HCT116 (cell line): ENCODE data around the gene ALAS1. TPM values are rescaled to one million over a fixed set of nuclear protein-coding genes. Genes with fewer than 3 reads are reported as not detected.

Experiments used
- ATAC-seq: fragments of 200-7000 bp; cut with Tn5 transposase; 2 replicates; pipeline ENCODE4 v1.9.1; 2020; ENCODE audit warnings: mild to moderate bottlenecking, moderate library complexity
- BruUV-seq: library from RNA; stranded (reverse); fragments of 400-500 nt; replicated peaks from 2 replicates; lab custom pipeline; 2021; lab: Mats Ljungman, UMichigan
- CTCF ChIA-PET: fragments of 300-600 bp; sonication (Branson Sonifier 250); formaldehyde crosslinking; loops from one replicate; lab custom pipeline; 2021; ENCODE audit warnings: antibody characterized with exemption; lab: Charles Lee
- POLR2A ChIA-PET: fragments of 300-600, 350-600 bp; sonication (Branson Sonifier 250); formaldehyde crosslinking; loops from one replicate; lab custom pipeline; 2021; ENCODE audit warnings: antibody characterized with exemption; lab: Charles Lee
- RAD21 ChIA-PET, 2 experiments: fragments of 300-600 bp; sonication (Branson Sonifier 250); formaldehyde crosslinking; loops; one replicate each; lab custom pipeline; 2023; ENCODE audit warnings: low total read pairs in 2 of 2; ENCODE audit not compliant: uncharacterized antibody in 2 of 2, unreplicated experiment in 2 of 2, low non-redundant PET in 1 of 2; lab: Charles Lee
- DNase-seq: peaks from one replicate; pipeline ENCODE4 v3.0.0-alpha.2; 2010; ENCODE audit warnings: low read depth, low spot score
- H2AFZ ChIP-seq: fragments of 200-600 bp; shearing (Covaris generic), sonication (generic); 2 replicates; pipeline ENCODE4 v1.6.1; 2017; ENCODE audit warnings: low read depth, mixed run types, mixed read lengths, antibody characterized with exemption, low read length; ENCODE audit not compliant: poor library complexity, severe bottlenecking
- H3K27ac ChIP-seq: 2 replicates; pipeline ENCODE4 v1.5.1; 2012; ENCODE audit warnings: low read depth, low read length
- H3K27me3 ChIP-seq: fragments of 200-600 bp; sonication (generic); 2 replicates; pipeline ENCODE4 v1.6.1; 2016; ENCODE audit warnings: mixed run types, low read length, mixed read lengths; ENCODE audit not compliant: insufficient read depth
- H3K36me3 ChIP-seq, 2 experiments: fragments of 200-500 bp in 1 of 2; fragments of 200-600 bp in 1 of 2; sonication (Bioruptor generic) in 1 of 2; sonication (generic) in 1 of 2; 2 replicates each; pipeline versions ENCODE4 v1.5.1 to v1.6.1; 2014 to 2016; ENCODE audit warnings: low read length in 2 of 2, inconsistent platforms in 1 of 2, mixed read lengths in 1 of 2, mixed run types in 1 of 2; ENCODE audit not compliant: insufficient read depth in 2 of 2, control insufficient read depth in 1 of 2
- H3K4me1 ChIP-seq, 2 experiments: fragments of 200-600 bp in 1 of 2; sonication (generic) in 1 of 2; 2 replicates each; pipeline versions ENCODE4 v1.5.1 to v1.6.1; 2012 to 2017; ENCODE audit warnings: low read length in 2 of 2, inconsistent platforms in 1 of 2, mild to moderate bottlenecking in 1 of 2, mixed read lengths in 1 of 2, mixed run types in 1 of 2, moderate library complexity in 1 of 2; ENCODE audit not compliant: insufficient read depth in 2 of 2, control insufficient read depth in 1 of 2
- H3K4me2 ChIP-seq: fragments of 200-600 bp; sonication (generic); 2 replicates; pipeline ENCODE4 v1.6.1; 2017; ENCODE audit warnings: mixed run types, low read length, mixed read lengths
- H3K4me3 ChIP-seq, 2 experiments: fragments of 200-600 bp in 1 of 2; sonication (generic) in 1 of 2; replicated peaks in 1 of 2; 2 replicates each; pipeline ENCODE4 v1.5.1; 2011 to 2016; ENCODE audit warnings: low read length in 2 of 2, control low read depth in 1 of 2, low read depth in 1 of 2, mild to moderate bottlenecking in 1 of 2, mixed read lengths in 1 of 2, mixed run types in 1 of 2
- H3K79me2 ChIP-seq: fragments of 200-600 bp; sonication (generic); 2 replicates; pipeline ENCODE4 v1.6.1; 2017; ENCODE audit warnings: mild to moderate bottlenecking, mixed run types, low read length, moderate library complexity, mixed read lengths; ENCODE audit not compliant: insufficient read depth
- H3K9ac ChIP-seq: fragments of 200-600 bp; sonication (generic); 2 replicates; pipeline ENCODE4 v1.6.1; 2016; ENCODE audit warnings: low read length, mixed read lengths
- H3K9me2 ChIP-seq: fragments of 200-600 bp; sonication (generic), shearing (Covaris generic); 2 replicates; pipeline ENCODE4 v1.6.1; 2017; ENCODE audit warnings: mixed run types, mild to moderate bottlenecking, moderate library complexity; ENCODE audit not compliant: insufficient read depth
- H3K9me3 ChIP-seq, 2 experiments: fragments of 200-500 bp in 1 of 2; fragments of 200-600 bp in 1 of 2; sonication (Bioruptor generic) in 1 of 2; sonication (generic) in 1 of 2; 2 replicates each; pipeline ENCODE4 v1.6.1; 2014 to 2017; ENCODE audit warnings: low read length in 2 of 2, mixed read lengths in 2 of 2, inconsistent platforms in 1 of 2, low read depth in 1 of 2, mild to moderate bottlenecking in 1 of 2, mixed run types in 1 of 2, moderate library complexity in 1 of 2; ENCODE audit not compliant: control insufficient read depth in 1 of 2, insufficient read depth in 1 of 2
- H4K20me1 ChIP-seq: fragments of 200-600 bp; sonication (generic), shearing (Covaris generic); 2 replicates; pipeline ENCODE4 v1.6.1; 2017; ENCODE audit warnings: mixed run types, mild to moderate bottlenecking, moderate library complexity; ENCODE audit not compliant: insufficient read depth
- ATF3 ChIP-seq: IDR thresholded peaks from 2 replicates; pipeline ENCODE4 v1.6.1; 2012
- CBX3 ChIP-seq: IDR thresholded peaks from 2 replicates; pipeline ENCODE4 v1.6.1; 2012; ENCODE audit warnings: low read depth
- CEBPB ChIP-seq: IDR thresholded peaks from 2 replicates; pipeline ENCODE4 v1.6.1; 2012; ENCODE audit warnings: low read depth
- CTCF ChIP-seq, 3 experiments: fragments of 200-600 bp in 1 of 3; sonication (generic) in 1 of 3; IDR thresholded peaks in 2 of 3; conservative IDR thresholded peaks in 1 of 3; 2 replicates each; pipeline ENCODE4 v1.5.1; 2012 to 2017; ENCODE audit warnings: low read depth in 2 of 3, low read length in 2 of 3, antibody characterized with exemption in 1 of 3, borderline replicate concordance in 1 of 3, control low read depth in 1 of 3, mild to moderate bottlenecking in 1 of 3, mixed read lengths in 1 of 3, mixed run types in 1 of 3, moderate library complexity in 1 of 3; ENCODE audit not compliant: insufficient read depth in 1 of 3
- EGR1 ChIP-seq: IDR thresholded peaks from 2 replicates; pipeline ENCODE4 v1.6.1; 2012; ENCODE audit warnings: low read depth
- EZH2 ChIP-seq: fragments of 200-600 bp; sonication (generic); IDR thresholded peaks from 2 replicates; pipeline ENCODE4 v1.6.1; 2017; ENCODE audit warnings: antibody characterized with exemption, mixed run types
- EZH2phosphoT487 ChIP-seq: fragments of 200-600 bp; IDR thresholded peaks from 2 replicates; pipeline ENCODE4 v1.6.1; 2018; ENCODE audit warnings: antibody characterized with exemption, borderline replicate concordance
- FOSL1 ChIP-seq: IDR thresholded peaks from 2 replicates; pipeline ENCODE4 v1.6.1; 2012; ENCODE audit warnings: low read depth
- JUND ChIP-seq: IDR thresholded peaks from 2 replicates; pipeline ENCODE4 v1.6.1; 2012
- MAX ChIP-seq: IDR thresholded peaks from 2 replicates; pipeline ENCODE4 v1.6.1; 2012
- POLR2AphosphoS5 ChIP-seq: IDR thresholded peaks from 2 replicates; pipeline ENCODE4 v1.6.1; 2011; ENCODE audit warnings: mild to moderate bottlenecking, low read depth, low read length, moderate library complexity
- RAD21 ChIP-seq: IDR thresholded peaks from 2 replicates; pipeline ENCODE4 v1.6.1; 2012; ENCODE audit warnings: low read depth, mild to moderate bottlenecking
- REST ChIP-seq: IDR thresholded peaks from 2 replicates; pipeline ENCODE4 v1.6.1; 2012; ENCODE audit warnings: low read depth
- SP1 ChIP-seq: IDR thresholded peaks from 2 replicates; pipeline ENCODE4 v1.6.1; 2012; ENCODE audit warnings: low read depth
- TCF7L2 ChIP-seq: IDR thresholded peaks from 2 replicates; pipeline ENCODE4 v1.7.0; 2011; ENCODE audit warnings: borderline replicate concordance, inconsistent platforms; ENCODE audit not compliant: insufficient read depth, insufficient read length; ENCODE audit errors: extremely low read depth
- YY1 ChIP-seq: IDR thresholded peaks from 2 replicates; pipeline ENCODE4 v1.6.1; 2011; ENCODE audit warnings: low read length, low read depth, moderate library complexity, mild to moderate bottlenecking; ENCODE audit not compliant: insufficient replicate concordance; ENCODE audit errors: extremely low read depth
- ZBTB33 ChIP-seq: IDR thresholded peaks from 2 replicates; pipeline ENCODE4 v1.6.1; 2011; ENCODE audit warnings: mild to moderate bottlenecking, low read length, moderate library complexity; ENCODE audit not compliant: insufficient replicate concordance; ENCODE audit errors: extremely low read depth
- ZFX ChIP-seq: fragments of 450-650 bp; IDR thresholded peaks from 2 replicates; pipeline ENCODE4 v1.6.1; 2017
- ZNF274 ChIP-seq: fragments of 200-500 bp; sonication (Bioruptor generic); IDR thresholded peaks from 2 replicates; pipeline ENCODE4 v1.6.1; 2014; ENCODE audit warnings: mild to moderate bottlenecking, low read depth, low read length, inconsistent platforms
- intact Hi-C: fragments of 100-400 bp; cut with micrococcal nuclease; formaldehyde crosslinking; loops from 2 replicates; pipeline ENCODE4 v1.10.0; 2022
- total RNA-seq: library from RNA; stranded (reverse); gene quantifications from one replicate; pipeline ENCODE4 v1.2.1, GENCODE V29; 2021; ENCODE audit not compliant: unreplicated experiment

The ALAS1 gene
- total RNA-seq, 1 experiment from 2014 or later: 74.0 TPM

GRCh38 chr3:52233968-52234367, 36.0 kb downstream of the ALAS1 start:
- no peaks in the 10 kb centered on the region for H4K20me1 ChIP-seq
- ATAC-seq (no peak), DNase-seq (no peak)
- no peak for TF ChIP-seq JUND
- TF ChIP-seq REST: no peak
- no peak for TF ChIP-seq TCF7L2
- TF ChIP-seq FOSL1: no peak
- no peak for TF ChIP-seq ZBTB33
- no peak for TF ChIP-seq CTCF (IDR thresholded peaks at IDR 0.05 in 2 of 3, conservative IDR thresholded peaks at IDR 0.05 in 1 of 3; ENCODE audit: borderline replicate concordance in 1 of 3, insufficient read depth in 1 of 3, low read depth in 2 of 3, low read length in 2 of 3)
- no peak for TF ChIP-seq SP1
- TF ChIP-seq CEBPB: no peak
- no peak for TF ChIP-seq MAX
- TF ChIP-seq ZNF274: no peak
- TF ChIP-seq CBX3: no peak
- TF ChIP-seq EZH2phosphoT487: no peak
- TF ChIP-seq POLR2AphosphoS5: no peak
- no peak for TF ChIP-seq ATF3
- TF ChIP-seq EGR1: no peak
- TF ChIP-seq EZH2: no peak
- TF ChIP-seq ZFX: no peak
- no peak for TF ChIP-seq YY1
- TF ChIP-seq RAD21: no peak
- intact Hi-C loops: no loop called here
- BruUV-seq: no TSS peak
- H3K4me2 ChIP-seq: no peak overlapping the region
- POLR2A ChIA-PET: no interaction called here
- CTCF ChIA-PET: interaction anchor here (0.7 to 2.6 kb wide), 4 partner anchors 14 to 151 kb away, joined by 3 to 13 read pairs (median 8); no protein-coding TSS in a partner anchor
- peaks cover 27% of the 10 kb centered on the region for H3K79me2 ChIP-seq
- H3K4me1 ChIP-seq: peaks cover 18 to 25% of the 10 kb centered on the region in 2 experiments
- H3K9me3 ChIP-seq: no peaks in the 10 kb centered on the region
- no peak overlapping the region for H2AFZ ChIP-seq
- H3K4me3 ChIP-seq: no peak overlapping the region
- no peak overlapping the region for H3K27ac ChIP-seq
- peaks cover 17% of the 10 kb centered on the region in 2 experiments; a peak in 3 of 4 replicates for H3K36me3 ChIP-seq
- RAD21 ChIA-PET: interaction anchor here in 1 of 2 experiments (0.7 kb wide), 1 partner anchor 12 kb away, joined by 4 read pairs; no protein-coding TSS in a partner anchor
- H3K27me3 ChIP-seq: no peaks in the 10 kb centered on the region
- H3K9ac ChIP-seq: no peak overlapping the region
- H3K9me2 ChIP-seq: no peaks in the 10 kb centered on the region
